ENCODE results near the gene ELOVL5.
"Not testable (repeated sequence)": the region's sequence is repeated elsewhere in the genome, so short reads cannot be mapped to it uniquely, and the experiment has no call there.

The ELOVL5 gene

DNA sequence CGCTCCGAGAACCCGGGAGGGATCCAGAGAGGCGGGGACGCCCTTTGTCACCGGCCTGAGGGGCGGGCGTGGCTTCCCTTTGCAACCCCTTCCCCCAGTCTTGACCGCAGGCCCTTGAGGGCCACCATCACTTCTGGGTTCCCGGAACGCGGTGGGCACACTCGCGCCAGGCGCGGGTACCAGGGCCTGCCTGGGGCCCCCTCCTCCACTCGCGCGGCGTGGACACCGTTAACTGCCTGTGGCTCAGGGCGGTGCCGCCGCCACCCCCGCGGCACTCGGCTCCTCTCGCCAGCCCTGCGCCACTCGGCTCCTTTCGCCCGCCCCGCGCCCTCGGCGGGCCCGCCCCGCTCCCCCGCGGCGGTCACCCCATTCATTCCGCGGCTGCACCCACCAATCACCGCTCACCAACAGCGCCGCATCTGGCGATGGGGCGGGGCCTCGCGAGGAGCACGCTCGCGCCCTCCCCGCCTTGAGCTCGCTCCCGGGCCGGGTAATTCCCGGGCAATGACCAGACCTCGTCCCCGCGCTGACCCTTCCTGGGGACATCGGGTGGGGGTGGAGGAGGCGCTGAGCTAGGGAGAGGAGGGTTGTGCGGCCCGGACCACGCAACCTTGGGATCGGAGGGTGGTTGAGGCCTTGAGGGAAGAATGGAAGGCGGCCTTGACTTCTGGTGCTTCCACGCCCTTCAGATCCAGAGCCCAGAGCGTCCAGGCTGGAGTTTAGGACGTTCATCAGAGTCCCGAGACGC, 10.5 kb upstream of the ELOVL5 start:
- DNase-seq: peak; percentile 97

DNA sequence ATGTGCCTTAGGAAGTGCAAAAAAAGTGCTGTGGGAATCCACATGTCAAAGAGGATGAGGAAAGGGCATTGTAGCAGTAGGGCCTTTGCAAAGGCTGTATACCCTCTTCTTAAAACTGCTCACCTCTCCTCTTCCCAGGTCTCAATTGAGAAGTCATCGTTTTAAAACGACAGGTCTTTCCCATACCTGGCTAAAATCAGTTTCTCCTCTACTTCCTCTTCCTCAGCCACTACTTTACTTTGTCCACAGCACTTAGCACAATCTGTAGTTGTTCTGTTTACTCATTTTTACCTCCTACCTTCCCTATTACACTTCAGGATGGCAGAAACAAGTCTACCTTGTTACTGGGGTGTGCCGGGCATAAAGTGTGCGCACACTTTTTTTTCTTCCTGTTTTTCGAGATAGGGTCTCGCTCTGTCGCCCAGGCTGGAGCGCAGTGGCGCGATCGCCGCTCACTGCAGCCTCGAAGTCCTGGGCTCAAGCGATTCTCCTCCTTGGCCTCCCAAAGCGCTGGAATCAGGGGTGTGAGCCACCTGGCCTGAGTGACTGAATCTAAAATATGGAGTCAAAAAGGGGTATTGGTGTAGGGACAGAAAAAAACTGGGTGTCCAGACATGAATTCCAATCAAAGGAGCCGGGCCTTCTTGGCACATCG, 9.8 kb upstream of the ELOVL5 start:
- no peak for DNase-seq

DNA sequence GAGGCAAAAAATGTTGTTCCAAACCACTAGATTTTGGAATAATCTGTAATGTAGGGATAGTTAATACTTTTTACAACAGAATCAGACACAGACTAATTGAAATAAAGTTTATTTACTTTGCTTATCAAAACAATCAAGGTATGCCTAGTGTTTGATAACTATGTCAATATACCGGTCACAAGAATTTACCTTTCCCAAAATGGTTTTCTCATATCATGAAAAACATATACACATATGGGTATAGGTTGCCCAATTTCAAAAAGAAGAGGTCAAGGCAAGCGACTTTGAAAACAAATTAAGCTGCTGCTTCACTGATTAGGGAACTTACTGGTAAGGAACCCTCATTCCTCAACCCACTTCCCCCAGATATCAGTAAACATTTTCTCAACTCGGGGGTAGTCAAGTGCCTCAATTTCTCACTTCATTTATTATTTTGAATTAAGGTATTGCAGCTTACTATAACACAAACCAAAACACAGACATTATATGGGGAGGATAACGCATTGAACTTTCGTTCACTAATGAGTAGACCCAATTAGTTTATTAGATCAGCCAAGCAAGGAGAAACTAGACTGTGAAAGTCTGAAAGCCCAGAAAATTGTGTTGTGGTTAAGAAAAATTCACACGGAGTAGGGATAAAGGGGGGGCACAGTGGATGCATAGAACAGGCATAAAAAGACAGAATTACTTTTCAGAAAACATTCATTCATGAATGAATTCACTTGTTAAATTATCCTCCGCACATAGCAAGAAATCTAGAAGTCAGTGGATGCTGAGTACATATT, 9.0 kb upstream of the ELOVL5 start:
- DNase-seq: no peak

- no peak for DNase-seq
Measured at GRCh38 chr6:53353624-53354023, 4.9 kb upstream of the ELOVL5 start.

GRCh38 chr6:53352360-53352759, 3.6 kb upstream of the ELOVL5 start:
- no peak for DNase-seq

DNA sequence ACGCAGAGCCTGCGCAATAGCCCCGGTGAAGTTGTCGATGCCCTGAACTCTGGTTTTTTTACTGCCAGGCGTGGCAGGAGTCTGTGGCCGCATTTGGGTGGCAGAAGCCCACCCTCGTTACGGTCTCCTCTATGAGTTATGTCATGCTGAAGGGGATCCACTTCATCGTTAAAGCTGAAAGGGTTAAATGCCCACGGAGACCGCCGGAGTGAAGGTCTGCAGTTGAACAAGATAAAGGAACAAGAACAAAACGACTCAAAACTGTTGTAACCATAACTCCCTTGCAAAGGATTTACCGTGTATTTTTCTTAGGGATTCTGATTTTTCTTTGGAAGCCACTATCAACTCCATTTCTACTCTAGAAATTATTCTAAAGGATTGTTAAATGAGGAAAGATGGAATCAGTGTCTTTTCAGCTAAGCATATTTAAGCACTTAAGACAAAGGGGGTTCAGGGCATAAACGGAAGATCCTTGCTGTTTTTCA, 501 bp upstream of the ELOVL5 start:
- DNase-seq: no peak

DNA sequence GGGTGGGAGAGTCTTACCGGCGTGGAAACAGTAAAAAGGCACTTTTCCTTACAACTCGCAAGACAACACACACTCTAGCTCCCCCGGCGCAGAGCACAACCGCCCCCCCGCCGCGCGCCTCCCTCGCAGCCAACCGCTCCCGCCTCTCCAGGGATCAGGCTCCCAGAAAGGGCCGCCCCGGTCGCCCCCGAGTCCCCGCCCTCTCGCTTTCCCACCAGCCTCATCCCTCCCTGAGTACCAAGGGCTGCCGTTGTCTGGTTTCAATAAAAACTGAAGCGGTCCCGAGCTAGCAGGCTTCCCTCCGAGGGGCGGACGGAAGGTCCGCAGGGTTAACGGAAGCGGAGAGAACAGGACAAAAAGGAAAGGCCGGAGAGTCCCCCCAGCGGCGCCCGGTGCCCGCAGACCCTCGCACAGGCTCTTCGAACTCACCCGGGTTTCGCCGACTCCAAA, 804 bp downstream of the ELOVL5 start:
- DNase-seq: peak; percentile 75

DNA sequence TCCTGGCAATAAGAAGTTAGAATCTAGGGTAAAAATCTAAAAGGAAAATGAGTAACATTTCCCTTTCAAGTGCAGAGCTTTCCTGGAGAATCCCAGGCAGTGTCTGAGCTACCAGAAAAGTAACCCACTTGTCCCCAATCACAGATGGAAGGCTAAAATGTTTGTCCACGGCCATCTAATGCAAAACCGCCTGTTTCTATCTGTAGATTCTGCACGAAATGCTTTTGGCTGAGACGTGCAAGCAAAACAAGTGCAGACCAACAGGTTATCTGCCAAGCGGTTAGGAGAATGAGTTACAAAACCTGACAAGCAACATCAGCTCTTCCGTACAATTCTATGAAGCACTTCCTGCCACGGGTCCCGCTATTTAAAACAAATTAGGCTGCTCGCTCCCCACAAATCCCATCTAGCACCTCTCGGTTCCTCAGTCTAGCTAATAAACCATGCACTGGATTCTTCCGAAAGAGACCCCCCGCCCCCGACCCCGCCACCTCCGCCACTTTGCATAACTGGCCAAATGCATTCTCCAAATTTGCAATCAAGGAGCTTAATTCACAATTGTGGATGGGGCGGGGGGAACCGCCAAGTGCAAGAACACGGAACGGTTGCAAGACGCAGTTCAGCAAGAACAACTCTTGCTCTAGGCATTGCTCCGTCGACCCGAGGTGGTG, 1.4 kb downstream of the ELOVL5 start:
- DNase-seq: no peak

DNA sequence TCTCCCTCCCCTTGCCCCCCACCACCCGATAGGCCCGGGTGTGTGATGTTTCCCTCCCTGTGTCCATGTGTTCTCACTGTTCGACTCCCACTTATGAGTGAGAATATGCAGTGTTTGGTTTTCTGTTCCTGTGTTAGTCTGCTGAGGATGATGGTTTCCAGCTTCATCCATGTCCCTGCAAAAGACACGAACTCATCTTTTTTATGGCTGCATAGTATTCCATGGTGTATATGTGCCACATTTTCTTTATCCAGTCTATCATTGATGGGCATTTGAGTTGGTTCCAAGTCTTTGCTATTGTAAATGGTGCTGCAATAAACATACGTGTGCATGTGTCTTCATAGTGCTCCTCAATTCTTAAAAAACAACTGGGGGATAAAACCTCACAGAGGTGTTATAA, 2.7 kb downstream of the ELOVL5 start:
- not testable (repeated sequence) for DNase-seq

DNA sequence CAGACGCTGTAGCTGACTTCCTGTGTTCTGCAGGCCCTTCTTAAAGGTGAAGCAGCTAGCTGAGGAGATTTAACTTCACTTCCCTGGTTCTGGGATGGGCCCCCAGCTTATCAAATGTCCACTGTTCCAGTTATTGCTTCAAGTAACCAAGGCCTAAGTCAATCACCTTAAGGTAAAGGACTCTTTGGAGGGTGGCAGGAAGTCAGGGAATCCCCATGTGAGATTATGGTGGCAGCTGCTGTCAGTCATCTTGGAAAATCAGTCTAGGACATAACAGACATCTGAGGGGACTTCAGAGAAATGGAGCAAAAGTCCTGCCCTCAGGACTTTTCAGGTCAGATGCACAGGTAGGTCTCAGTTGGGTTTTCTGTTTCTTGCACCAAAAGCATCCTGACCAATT, 3.8 kb downstream of the ELOVL5 start:
- DNase-seq: no peak

DNA sequence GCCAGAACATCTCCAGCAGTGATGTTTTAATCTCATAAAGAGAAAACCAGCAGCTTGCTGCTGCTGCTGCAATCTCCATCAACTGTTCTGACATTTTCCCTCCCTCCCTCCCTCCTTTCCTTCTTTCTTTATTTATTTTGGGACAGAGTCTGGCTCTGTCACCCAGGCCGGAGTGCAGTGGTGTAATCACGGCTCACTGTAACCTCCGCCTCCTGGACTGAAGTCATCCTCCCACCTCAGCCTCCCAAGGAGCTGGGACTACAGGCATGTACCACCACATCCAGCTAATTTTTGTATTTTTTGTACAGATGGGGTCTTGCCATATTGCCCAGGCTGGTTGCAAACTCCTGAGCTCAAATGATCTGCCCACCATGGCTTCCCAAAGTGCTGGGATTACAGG, 5.7 kb downstream of the ELOVL5 start:
- DNase-seq: no peak

GRCh38 chr6:53342217-53342616, 6.5 kb downstream of the ELOVL5 start:
- no peak for DNase-seq

DNA sequence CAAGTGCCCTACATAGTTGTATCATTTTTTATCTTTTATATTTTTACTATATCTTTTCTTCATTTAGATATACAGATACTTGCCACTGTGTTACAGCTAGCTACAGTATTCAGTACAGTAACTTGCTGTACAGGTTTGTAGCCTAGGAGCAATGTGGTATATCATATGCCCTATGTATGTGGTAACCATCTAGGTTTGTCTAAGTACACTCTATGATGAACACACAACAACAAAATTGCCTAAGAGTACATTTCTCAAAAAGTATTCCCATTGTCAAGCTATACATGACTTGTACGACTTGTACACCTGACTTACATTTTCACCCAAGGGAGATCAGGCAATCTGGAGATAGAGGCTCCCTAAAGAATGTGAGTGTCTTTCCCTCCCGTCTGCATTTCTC, 8.2 kb downstream of the ELOVL5 start:
- DNase-seq: no peak

DNA sequence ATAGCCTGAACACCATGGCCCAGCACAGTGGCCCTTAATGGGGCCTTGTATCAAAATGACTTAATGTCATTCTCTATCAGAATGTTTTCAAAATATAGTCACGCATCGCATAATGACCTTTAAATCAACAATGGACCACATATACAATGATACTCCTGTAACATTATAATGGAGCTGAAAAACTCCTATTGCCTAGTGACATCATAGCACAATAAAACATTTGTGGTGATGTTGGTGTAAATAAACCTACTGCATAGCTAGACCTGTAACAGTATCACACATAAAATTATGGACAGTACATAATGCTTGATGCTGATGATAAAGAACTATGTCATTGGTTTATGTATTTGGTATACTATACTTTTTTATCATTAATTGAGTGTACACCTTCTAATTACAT, 9.3 kb downstream of the ELOVL5 start:
- DNase-seq: no peak

DNA sequence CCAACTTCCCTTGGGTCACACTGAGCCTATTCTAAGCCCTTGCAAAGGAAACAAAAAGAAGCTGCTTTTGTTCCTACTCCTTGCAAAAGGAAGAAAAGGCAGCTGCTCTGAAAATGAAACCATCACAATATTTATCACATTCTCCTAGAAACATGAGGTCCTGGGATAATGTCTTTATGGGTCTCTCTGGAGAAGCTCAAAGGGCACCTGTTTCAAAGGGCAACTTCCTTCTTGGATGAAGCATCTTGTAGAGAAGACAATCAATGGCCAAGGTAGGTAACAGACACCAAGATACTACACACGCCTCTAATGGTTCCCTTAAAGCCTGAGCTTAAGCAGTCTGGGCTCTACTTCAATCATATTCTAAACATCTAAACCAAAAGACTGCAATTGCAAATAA, 10.4 kb downstream of the ELOVL5 start:
- no peak for DNase-seq

- DNase-seq: no peak
Measured at GRCh38 chr6:53336070-53336469, 12.7 kb downstream of the ELOVL5 start.

- DNase-seq: no peak
Measured at GRCh38 chr6:53335224-53335994, 13.3 kb downstream of the ELOVL5 start.

DNA sequence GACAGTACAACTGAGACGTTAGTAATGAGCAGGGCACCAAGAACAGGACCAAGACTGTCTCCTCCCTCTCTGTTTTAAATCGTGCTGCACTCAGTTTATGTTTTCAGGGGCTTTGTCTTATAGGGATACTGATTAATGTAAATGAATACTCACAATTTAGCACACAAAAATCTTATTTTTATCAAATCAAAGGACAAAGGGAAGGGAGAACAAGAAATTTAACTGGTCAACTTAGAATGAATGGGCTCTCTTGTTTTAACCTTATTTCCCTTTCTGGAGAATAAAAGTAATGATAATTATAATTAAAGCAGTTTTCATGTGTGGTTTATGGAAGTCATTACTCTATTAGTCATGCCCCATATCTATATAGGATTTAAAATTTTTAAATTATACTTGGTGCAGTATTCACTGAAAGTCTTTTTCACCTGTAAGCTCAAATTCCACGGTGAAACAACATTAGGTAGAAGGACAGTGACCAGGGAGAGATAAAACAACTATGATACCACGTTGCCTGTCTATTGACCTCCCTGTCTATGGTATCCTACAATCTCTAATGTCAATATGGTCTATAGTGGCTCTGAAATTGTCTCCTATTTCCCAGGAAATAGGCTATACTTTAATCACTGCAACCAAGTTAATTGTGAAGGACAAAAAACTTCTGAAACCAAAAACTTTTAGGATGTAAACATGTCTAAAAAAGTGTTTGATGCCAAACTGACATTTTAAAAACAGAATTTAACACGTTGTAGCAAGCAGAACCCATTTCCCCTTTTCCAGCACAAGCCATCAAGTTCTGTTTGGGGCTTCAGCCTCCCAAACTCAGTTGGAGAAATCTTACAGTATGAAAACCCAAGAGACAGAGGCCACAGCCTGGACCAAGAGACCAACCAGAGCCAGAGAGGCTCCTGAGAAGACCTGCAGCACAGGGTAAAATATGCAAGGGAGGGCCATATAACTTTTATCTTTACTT, 15.0 kb downstream of the ELOVL5 start:
- no peak for DNase-seq

GRCh38 chr6:53331678-53332077, 17.1 kb downstream of the ELOVL5 start:
- DNase-seq: no peak

DNA sequence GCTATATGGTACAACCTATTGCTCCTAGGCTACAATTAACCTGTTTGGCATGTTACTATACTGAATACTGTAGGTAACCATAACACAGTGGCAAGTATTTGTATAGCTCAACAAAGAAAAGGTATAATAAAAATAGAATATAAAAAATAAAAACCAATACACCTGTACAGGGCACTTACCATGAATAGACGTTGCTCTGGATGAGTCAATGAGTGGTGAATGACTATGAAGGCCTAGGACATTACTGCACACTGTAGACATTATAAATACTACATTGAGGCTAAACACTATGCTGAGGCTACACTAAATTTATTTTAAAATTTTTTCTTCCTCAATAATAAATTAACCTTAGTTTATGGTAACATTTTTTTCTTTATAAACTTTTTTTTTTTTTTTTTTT, 18.6 kb downstream of the ELOVL5 start:
- no peak for DNase-seq

DNA sequence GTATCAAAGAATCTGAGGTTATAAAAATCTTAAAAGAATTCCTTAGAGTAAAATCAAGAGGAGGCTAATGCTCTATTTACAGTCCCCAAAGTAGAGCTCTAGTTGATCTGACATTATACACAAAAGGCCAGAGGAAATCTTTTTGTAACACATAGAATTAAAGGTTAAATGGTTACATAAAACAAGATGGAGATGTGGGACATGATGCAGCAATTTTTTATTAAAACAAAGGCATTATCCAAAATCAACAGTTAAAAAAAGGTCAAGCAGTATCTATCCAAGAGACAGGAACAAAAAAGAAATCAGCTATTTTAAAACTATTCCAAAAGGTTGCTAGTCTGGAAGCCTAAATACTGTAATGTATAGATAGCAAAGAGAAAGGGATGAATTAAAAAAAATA, 20.4 kb downstream of the ELOVL5 start:
- no peak for DNase-seq

Data from fibroblast of skin of scalp (primary cell).